Measurements from ENCODE around the gene CDKN2AIPNL.
"Not testable (repeated sequence)": the region's sequence is repeated elsewhere in the genome, so short reads cannot be mapped to it uniquely, and the experiment has no call there.

Gene CDKN2AIPNL

DNA sequence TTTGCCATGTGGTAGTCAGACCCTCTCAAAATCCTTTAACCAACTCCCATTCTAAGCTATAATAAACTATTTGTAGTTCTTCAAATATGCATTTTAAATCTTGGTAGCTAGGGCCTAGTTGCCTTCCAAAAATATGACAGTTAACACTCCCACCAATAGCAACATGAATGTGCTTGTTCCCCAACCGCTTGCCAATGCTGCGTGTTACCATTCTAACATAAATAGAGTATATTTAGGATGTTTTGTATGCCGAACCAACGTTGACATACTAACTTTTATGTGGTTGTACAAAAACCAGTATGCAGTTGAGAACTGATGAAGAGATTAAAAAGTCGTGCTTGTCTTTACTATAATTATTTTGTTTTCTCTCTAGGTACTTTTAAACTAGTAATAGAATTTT, 31.3 kb downstream of the CDKN2AIPNL start:
- Mint-ChIP-seq H3K9me3 (no peaks in the 10 kb centered on the region), H3K4me3 (no peak overlapping the region), H3K4me1 (peaks cover 35% of the 10 kb centered on the region), H3K36me3 (ENCODE audit: insufficient read depth) (peaks cover 66% of the 10 kb centered on the region), H3K27me3 (no peaks in the 10 kb centered on the region), H3K27ac (ENCODE audit: low read depth) (no peak overlapping the region)
- DNase-seq (ENCODE audit: low spot score in 2 of 2) (no peak), ATAC-seq (replicated peaks; ENCODE audit: extremely low read depth, poor library complexity, severe bottlenecking) (no peak)

- Mint-ChIP-seq H3K9me3 (no peaks in the 10 kb centered on the region), H3K4me3 (peak overlapping the region; percentile 92), H3K4me1 (peaks cover 47% of the 10 kb centered on the region), H3K36me3 (ENCODE audit: insufficient read depth) (peaks cover 48% of the 10 kb centered on the region), H3K27ac (ENCODE audit: low read depth) (no peak overlapping the region), H3K27me3 (no peaks in the 10 kb centered on the region)
- ATAC-seq (replicated peaks; ENCODE audit: extremely low read depth, poor library complexity, severe bottlenecking) (no peak), DNase-seq (ENCODE audit: low spot score in 2 of 2) (no peak)
Measured at GRCh38 chr5:134374232-134374631, 37.4 kb downstream of the CDKN2AIPNL start.

DNA sequence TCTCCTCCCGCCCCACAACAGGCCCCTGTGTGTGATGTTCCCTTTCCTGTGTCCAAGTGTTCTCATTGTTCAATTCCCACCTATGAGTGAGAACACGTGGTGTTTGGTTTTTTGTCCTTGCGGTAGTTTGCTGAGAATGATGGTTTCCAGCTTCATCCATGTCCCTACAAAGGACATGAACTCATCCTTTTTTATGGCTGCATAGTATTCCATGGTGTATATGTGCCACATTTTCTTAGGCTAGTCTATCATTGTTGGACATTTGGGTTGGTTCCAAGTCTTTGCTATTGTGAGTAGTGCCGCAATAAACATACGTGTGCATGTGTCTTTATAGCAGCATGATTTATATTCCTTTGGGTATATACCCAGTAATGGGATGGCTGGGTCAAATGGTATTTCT, 38.0 kb downstream of the CDKN2AIPNL start:
- Mint-ChIP-seq H3K4me3 (peak overlapping the region; percentile 92), H3K36me3 (ENCODE audit: insufficient read depth) (peaks cover 44% of the 10 kb centered on the region), H3K4me1 (peaks cover 41% of the 10 kb centered on the region)
- not testable (repeated sequence) for H3K9me3 Mint-ChIP-seq; ATAC-seq (replicated peaks; ENCODE audit: extremely low read depth, poor library complexity, severe bottlenecking); H3K27me3 Mint-ChIP-seq; H3K27ac Mint-ChIP-seq (ENCODE audit: low read depth); DNase-seq (ENCODE audit: low spot score in 2 of 2)

DNA sequence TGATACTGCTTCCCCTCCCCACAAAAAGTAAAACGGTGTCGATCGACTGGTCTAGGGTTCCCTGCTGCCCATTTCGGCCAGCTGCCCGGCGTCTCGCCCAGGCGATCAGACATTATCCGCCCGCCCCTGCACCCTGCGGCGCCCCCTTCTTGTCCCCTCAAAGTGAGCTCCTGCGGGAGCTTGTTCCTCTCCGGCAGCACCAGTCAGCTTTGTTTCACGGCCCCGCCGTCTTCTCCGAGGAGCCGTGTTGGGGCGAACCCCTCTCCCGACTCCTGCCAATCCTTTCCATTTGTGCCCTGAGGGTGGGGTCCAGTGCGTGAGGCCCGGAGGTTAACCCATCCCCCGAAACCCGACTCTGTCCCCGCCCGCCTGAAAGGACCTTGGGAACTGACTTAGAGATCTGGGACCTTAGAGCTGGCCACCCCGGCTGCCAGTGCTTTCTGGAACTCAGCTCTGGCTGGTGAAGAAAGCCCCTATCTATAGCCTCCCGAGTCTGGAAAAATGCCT, 39.8 kb downstream of the CDKN2AIPNL start:
- H3K27me3 Mint-ChIP-seq = no peaks in the 10 kb centered on the region
- DNase-seq (ENCODE audit: low spot score in 2 of 2) (peak in 1 of 2 donors; percentile 31), ATAC-seq (replicated peaks; ENCODE audit: extremely low read depth, poor library complexity, severe bottlenecking) (no peak)
- H3K27ac Mint-ChIP-seq (ENCODE audit: low read depth) = peak overlapping the region; percentile 99
- peak overlapping the region; percentile 92 for H3K4me3 Mint-ChIP-seq
- peaks cover 37% of the 10 kb centered on the region for H3K4me1 Mint-ChIP-seq
- peaks cover 36% of the 10 kb centered on the region for H3K36me3 Mint-ChIP-seq (ENCODE audit: insufficient read depth)
- no peaks in the 10 kb centered on the region for H3K9me3 Mint-ChIP-seq

DNA sequence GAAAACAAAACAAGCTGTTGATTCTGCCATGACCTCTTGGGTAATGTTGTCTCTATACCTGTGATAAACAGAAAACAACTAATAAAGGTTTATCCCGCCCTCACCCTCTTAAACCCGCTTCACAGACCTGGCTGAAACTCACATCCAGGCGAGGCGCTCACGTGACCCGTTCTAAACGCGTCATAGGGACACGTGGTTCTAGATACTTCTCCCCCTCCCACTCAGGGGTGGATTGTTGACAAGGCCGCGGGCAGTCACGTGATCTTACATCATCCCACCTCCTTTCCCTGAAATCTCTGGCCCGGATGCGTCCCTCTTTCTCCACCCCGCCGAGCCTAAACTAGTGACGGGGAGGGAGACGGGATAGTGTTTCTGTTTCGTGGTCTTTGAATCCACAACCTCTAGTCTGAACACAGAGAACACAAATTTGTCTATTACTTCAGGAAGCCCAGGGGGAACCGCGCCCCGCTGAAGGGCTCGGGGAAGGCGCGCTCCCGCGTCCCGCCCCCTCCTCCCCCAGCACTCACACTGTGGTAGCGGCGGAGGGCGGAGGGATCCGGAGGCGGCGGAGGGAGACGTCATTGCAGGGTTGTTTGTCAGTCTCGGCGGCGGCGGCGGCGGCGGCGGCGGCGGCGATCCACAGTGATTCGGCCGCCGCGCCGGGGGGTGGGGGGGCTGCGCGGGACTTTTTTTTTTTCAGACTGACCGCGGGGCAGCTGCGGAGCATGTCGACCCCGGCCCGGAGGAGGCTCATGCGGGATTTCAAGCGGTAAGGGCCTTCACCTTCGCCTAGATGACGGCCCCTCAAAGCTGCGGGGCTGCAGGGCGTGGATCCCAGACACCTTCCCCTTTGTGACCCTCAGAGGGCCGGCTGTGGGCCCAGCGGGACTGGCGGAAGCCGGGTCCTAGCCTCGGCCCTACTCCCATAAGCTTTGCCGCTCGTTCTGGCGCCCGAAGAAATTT, 40.5 kb downstream of the CDKN2AIPNL start, which contains the start of gene UBE2B:
UBE2B (plus strand) TSS at position 699 of the 963 bp plus-strand sequence; CDS start at position 726, 27 bp downstream.
- Mint-ChIP-seq H3K4me1 (peaks cover 42% of the 10 kb centered on the region), H3K9me3 (no peaks in the 10 kb centered on the region), H3K27me3 (no peaks in the 10 kb centered on the region), H3K4me3 (peak within 1 kb of the TSS; percentile 92), H3K36me3 (ENCODE audit: insufficient read depth) (peaks cover 38% of the 10 kb centered on the region), H3K27ac (ENCODE audit: low read depth) (peak within 1 kb of the TSS; percentile 99)
- peak; percentile 78 for ATAC-seq (replicated peaks; ENCODE audit: extremely low read depth, poor library complexity, severe bottlenecking)
- DNase-seq (ENCODE audit: low spot score in 2 of 2) = peak; percentile 96 to 99

GRCh38 chr5:134370311-134370870, 41.3 kb downstream of the CDKN2AIPNL start:
- no peaks in the 10 kb centered on the region for H3K9me3 Mint-ChIP-seq
- peak overlapping the region; percentile 99 for H3K27ac Mint-ChIP-seq (ENCODE audit: low read depth)
- peak overlapping the region; percentile 92 for H3K4me3 Mint-ChIP-seq
- no peak for DNase-seq (ENCODE audit: low spot score in 2 of 2)
- H3K27me3 Mint-ChIP-seq = no peaks in the 10 kb centered on the region
- H3K4me1 Mint-ChIP-seq = peaks cover 47% of the 10 kb centered on the region
- peak; percentile 10 for ATAC-seq (replicated peaks; ENCODE audit: extremely low read depth, poor library complexity, severe bottlenecking)
- H3K36me3 Mint-ChIP-seq (ENCODE audit: insufficient read depth) = peaks cover 33% of the 10 kb centered on the region

- ATAC-seq (replicated peaks; ENCODE audit: extremely low read depth, poor library complexity, severe bottlenecking) (no peak), DNase-seq (ENCODE audit: low spot score in 2 of 2) (no peak)
- H3K27ac Mint-ChIP-seq (ENCODE audit: low read depth) = peak overlapping the region; percentile 0
- H3K27me3 Mint-ChIP-seq = no peaks in the 10 kb centered on the region
- H3K36me3 Mint-ChIP-seq (ENCODE audit: insufficient read depth) = peaks cover 9% of the 10 kb centered on the region
- H3K4me3 Mint-ChIP-seq = no peak overlapping the region
- no peaks in the 10 kb centered on the region for H3K9me3 Mint-ChIP-seq
- H3K4me1 Mint-ChIP-seq = peaks cover 31% of the 10 kb centered on the region
Measured at GRCh38 chr5:134365604-134366003, 46.1 kb downstream of the CDKN2AIPNL start.

DNA sequence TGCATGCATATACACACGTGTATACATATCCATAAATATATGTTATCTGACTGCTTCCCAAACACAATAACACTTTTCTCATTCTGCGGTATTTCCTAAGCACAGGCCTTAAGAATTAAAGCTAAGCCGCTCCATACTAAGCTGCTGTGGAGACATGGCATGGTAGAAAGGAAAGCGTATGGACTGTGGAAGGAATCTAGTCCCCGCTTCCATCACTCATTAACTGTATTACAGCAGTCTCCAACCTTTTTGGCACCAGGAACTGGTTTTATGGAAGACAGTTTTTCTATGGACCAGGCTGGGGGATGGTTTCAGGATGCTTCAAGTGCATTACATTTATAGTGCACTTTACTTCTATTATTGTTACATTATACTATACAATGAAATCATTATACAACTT, 56.0 kb downstream of the CDKN2AIPNL start:
- ATAC-seq (replicated peaks; ENCODE audit: extremely low read depth, poor library complexity, severe bottlenecking) = no peak
- H3K27me3 Mint-ChIP-seq = no peaks in the 10 kb centered on the region

More for the DNA sequence above, 56.0 kb downstream of the CDKN2AIPNL start:
- DNase-seq (ENCODE audit: low spot score in 2 of 2) = no peak
- H3K9me3 Mint-ChIP-seq = no peaks in the 10 kb centered on the region
- no peak overlapping the region for H3K27ac Mint-ChIP-seq (ENCODE audit: low read depth)
- H3K36me3 Mint-ChIP-seq (ENCODE audit: insufficient read depth) = no peaks in the 10 kb centered on the region
- no peak overlapping the region for H3K4me3 Mint-ChIP-seq
- H3K4me1 Mint-ChIP-seq = peaks cover 4% of the 10 kb centered on the region

Data from central memory CD8-positive, alpha-beta T cell (primary cell).